ENCODE measurements around the gene MAST4.

MAST4 gene

GRCh38 chr5:66991746-66992145, 395.6 kb downstream of the MAST4 start:
- no peak for TF ChIP-seq CTCF (IDR thresholded peaks at IDR 0.05; ENCODE audit: borderline replicate concordance, control extremely low read depth, extremely low read depth, insufficient read depth, missing control alignments)
- in situ Hi-C loops (cut with MboI; ENCODE audit: low sequenced_read_pairs, unreplicated experiment): loop anchor here (25.0 kb wide), 1 partner anchor 221 kb away; no protein-coding TSS in a partner anchor
- DNase-seq (ENCODE audit: low spot score): no peak

GRCh38 chr5:66992547-66992946, 396.4 kb downstream of the MAST4 start:
- in situ Hi-C loops (cut with MboI; ENCODE audit: low sequenced_read_pairs, unreplicated experiment): loop anchor here (25.0 kb wide), 1 partner anchor 220 kb away; no protein-coding TSS in a partner anchor
- no peak for TF ChIP-seq CTCF (IDR thresholded peaks at IDR 0.05; ENCODE audit: borderline replicate concordance, control extremely low read depth, extremely low read depth, insufficient read depth, missing control alignments)
- DNase-seq (ENCODE audit: low spot score): no peak

GRCh38 chr5:66993448-66993847, 397.3 kb downstream of the MAST4 start:
- no peak for TF ChIP-seq CTCF (IDR thresholded peaks at IDR 0.05; ENCODE audit: borderline replicate concordance, control extremely low read depth, extremely low read depth, insufficient read depth, missing control alignments)
- no peak for DNase-seq (ENCODE audit: low spot score)
- in situ Hi-C loops (cut with MboI; ENCODE audit: low sequenced_read_pairs, unreplicated experiment): loop anchor here (25.0 kb wide), 1 partner anchor 219 kb away; no protein-coding TSS in a partner anchor

- TF ChIP-seq CTCF (IDR thresholded peaks at IDR 0.05; ENCODE audit: borderline replicate concordance, control extremely low read depth, extremely low read depth, insufficient read depth, missing control alignments): no peak
- DNase-seq (ENCODE audit: low spot score): no peak
- in situ Hi-C loops (cut with MboI; ENCODE audit: low sequenced_read_pairs, unreplicated experiment): loop anchor here (25.0 kb wide), 1 partner anchor 218 kb away; no protein-coding TSS in a partner anchor
These were observed 397.7 kb downstream of the MAST4 start for GRCh38 chr5:66993882-66994281.

- no peak for TF ChIP-seq CTCF (IDR thresholded peaks at IDR 0.05; ENCODE audit: borderline replicate concordance, control extremely low read depth, extremely low read depth, insufficient read depth, missing control alignments)
- in situ Hi-C loops (cut with MboI; ENCODE audit: low sequenced_read_pairs, unreplicated experiment): loop anchor here (25.0 kb wide), 1 partner anchor 218 kb away; no protein-coding TSS in a partner anchor
These were observed 398.6 kb downstream of the MAST4 start for GRCh38 chr5:66994790-66995189.

GRCh38 chr5:67000794-67001475, 404.7 kb downstream of the MAST4 start:
- no peak for TF ChIP-seq CTCF (IDR thresholded peaks at IDR 0.05; ENCODE audit: borderline replicate concordance, control extremely low read depth, extremely low read depth, insufficient read depth, missing control alignments)
- no peak for DNase-seq (ENCODE audit: low spot score)
- in situ Hi-C loops (cut with MboI; ENCODE audit: low sequenced_read_pairs, unreplicated experiment): no loop called here

More at GRCh38 chr5:66994790-66995189, 398.6 kb downstream of the MAST4 start:
- DNase-seq (ENCODE audit: low spot score): no peak

Measured in GM13976 (cell line).